Occipital lobe (tissue), 2 donors: Measurements from ENCODE around the gene CD177. TPM values are rescaled to one million over a fixed set of nuclear protein-coding genes. Genes with fewer than 3 reads are reported as not detected.
"Not testable (repeated sequence)": the region's sequence is repeated elsewhere in the genome, so short reads cannot be mapped to it uniquely, and the experiment has no call there.

ENCODE experiments used
- DNase-seq: peaks from one replicate; lab custom pipeline; 2025; lab: John Stamatoyannopoulos, UW
- total RNA-seq: library from RNA; depleted of rRNA; stranded (reverse); fragments of >200 nt; gene quantifications from one replicate; pipeline ENCODE4 v1.2.3, GENCODE V29; 2014

Gene CD177
- total RNA-seq, 1 donor from 2014 or later, result 2.3 TPM

- DNase-seq, result no peak
These were observed 27.4 kb downstream of the CD177 start for GRCh38 chr19:43380771-43381386.

- not testable (repeated sequence) for DNase-seq
These were observed 29.2 kb downstream of the CD177 start for GRCh38 chr19:43382586-43383216.

GRCh38 chr19:43383254-43383653, 29.8 kb downstream of the CD177 start:
- not testable (repeated sequence) for DNase-seq

- DNase-seq, result not testable (repeated sequence)
These were observed 30.3 kb downstream of the CD177 start for GRCh38 chr19:43383759-43384158.

- DNase-seq, result not testable (repeated sequence)
These were observed 37.5 kb downstream of the CD177 start for GRCh38 chr19:43390903-43391551.

- not testable (repeated sequence) for DNase-seq
These were observed 38.1 kb downstream of the CD177 start for GRCh38 chr19:43391552-43391935.

GRCh38 chr19:43393501-43393900, 40.0 kb downstream of the CD177 start:
- DNase-seq, result not testable (repeated sequence)

- DNase-seq, result no peak
These were observed 42.1 kb downstream of the CD177 start for GRCh38 chr19:43395561-43395960.

- no peak for DNase-seq
These were observed 52.8 kb downstream of the CD177 start for GRCh38 chr19:43406297-43406696.

GRCh38 chr19:43407416-43408005, 54.0 kb downstream of the CD177 start:
- no peak for DNase-seq

- DNase-seq, result no peak
These were observed 54.6 kb downstream of the CD177 start for GRCh38 chr19:43408043-43408442.

GRCh38 chr19:43409415-43409814, 55.9 kb downstream of the CD177 start:
- DNase-seq, result no peak

GRCh38 chr19:43412441-43412840, 59.0 kb downstream of the CD177 start:
- DNase-seq, result no peak

Other genes starting within 250 kb of the CD177 start
- gene PSG5, start 167.2 kb upstream of the CD177 start, total RNA-seq, result not detected
- not detected for gene PSG4, start 148.0 kb upstream of the CD177 start, total RNA-seq
- not detected for gene PSG9, start 84.2 kb upstream of the CD177 start, total RNA-seq
- not detected for gene TEX101, start 61.2 kb downstream of the CD177 start, total RNA-seq
- gene LYPD3, start 111.9 kb downstream of the CD177 start, total RNA-seq, result not detected
- 2.8 TPM for gene PHLDB3, start 151.1 kb downstream of the CD177 start, total RNA-seq
- gene ETHE1, start 173.5 kb downstream of the CD177 start, total RNA-seq, result 16.8 TPM
- gene ZNF575, start 179.5 kb downstream of the CD177 start, total RNA-seq, result 0.62 TPM
- 12.8 TPM for gene XRCC1, start 221.8 kb downstream of the CD177 start, total RNA-seq
- gene PINLYP, start 222.1 kb downstream of the CD177 start, total RNA-seq, result 13.3 TPM
- 105 TPM for gene IRGQ, start 242.4 kb downstream of the CD177 start, total RNA-seq
- 5.1 TPM for gene ZNF576, start 242.9 kb downstream of the CD177 start, total RNA-seq